ENCODE data around the gene SCNN1A. TPM values are rescaled to one million over a fixed set of nuclear protein-coding genes. Genes with fewer than 3 reads are reported as not detected.

Gene SCNN1A
- total RNA-seq, 2 donors from 2014 or later = 16.4 to 33.5 TPM

DNA sequence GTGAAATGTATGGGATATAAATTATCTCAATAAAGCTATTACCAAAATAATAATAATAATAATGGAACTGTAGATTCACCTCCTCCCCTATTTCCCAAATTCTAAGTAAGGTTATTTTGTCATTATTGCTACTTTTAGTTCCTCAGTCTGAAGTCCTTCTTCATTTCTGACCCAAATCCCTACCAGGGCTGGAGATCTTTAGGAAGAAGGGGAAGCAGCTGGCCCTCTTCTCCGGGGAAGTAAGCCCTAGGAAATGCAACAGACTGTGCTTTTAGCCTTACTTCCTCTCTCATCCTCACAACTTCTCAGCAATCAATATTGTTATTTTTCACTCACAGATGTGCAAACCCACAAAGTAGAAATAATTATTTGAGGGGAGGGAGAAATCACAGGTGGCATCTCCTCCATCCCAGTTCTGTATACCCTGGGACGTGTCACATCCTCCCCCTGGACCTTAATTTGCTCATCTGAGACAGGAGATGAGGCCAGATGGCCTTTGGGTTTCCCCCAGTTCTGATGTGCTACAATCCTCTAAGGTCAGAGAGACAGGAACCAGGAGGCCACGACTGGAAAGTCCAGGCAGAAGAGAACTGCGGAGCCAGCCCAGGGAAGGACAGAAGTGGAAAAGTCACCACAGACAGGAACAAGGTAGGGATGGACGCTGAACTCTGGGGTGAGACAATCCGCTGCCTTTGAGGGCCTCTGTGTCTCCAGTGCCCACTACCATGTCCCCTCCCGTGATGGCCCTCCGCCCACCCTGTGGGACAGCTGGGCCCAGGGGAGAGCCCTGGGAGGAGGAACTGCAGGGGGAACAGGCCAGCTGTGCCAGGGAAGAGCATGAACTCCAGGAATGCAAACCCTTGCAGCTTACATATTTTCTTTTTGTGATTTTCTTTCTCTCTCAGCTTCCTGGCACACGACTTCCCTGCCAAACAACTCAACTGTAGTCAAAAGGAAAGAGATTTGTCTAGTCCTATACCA lies 22.9 kb downstream of the SCNN1A start:
- Histone ChIP-seq H3K9me3 (no peaks in the 10 kb centered on the region), H3K27me3 (replicated peaks; ENCODE audit: insufficient read depth) (no peaks in the 10 kb centered on the region), H3K27ac (peak overlapping the region in 1 of 2 donors; percentile 27), H3K4me1 (ENCODE audit: control insufficient read depth in 1 of 2, low read depth in 2 of 2) (peaks cover 8 to 14% of the 10 kb centered on the region in 2 donors), H3K4me3 (no peak overlapping the region), H3K36me3 (no peaks in the 10 kb centered on the region)
- ATAC-seq (ENCODE audit: insufficient number of reproducible peaks, low FRiP score, low read depth) = no peak
- no peak for TF ChIP-seq CTCF (IDR thresholded peaks at IDR 0.05)
- DNase-seq (ENCODE audit: low spot score) = no peak

GRCh38 chr12:6351622-6352021 lies 23.7 kb downstream of the SCNN1A start:
- H3K27ac ChIP-seq = no peak overlapping the region
- no peaks in the 10 kb centered on the region for H3K36me3 ChIP-seq
- no peak for TF ChIP-seq CTCF (IDR thresholded peaks at IDR 0.05)
- DNase-seq (ENCODE audit: low spot score) (no peak), ATAC-seq (ENCODE audit: insufficient number of reproducible peaks, low FRiP score, low read depth) (no peak)
- H3K27me3 ChIP-seq (replicated peaks; ENCODE audit: insufficient read depth) = no peaks in the 10 kb centered on the region
- H3K4me3 ChIP-seq = no peak overlapping the region
- H3K4me1 ChIP-seq (ENCODE audit: control insufficient read depth in 1 of 2, low read depth in 2 of 2) = peaks cover 12 to 22% of the 10 kb centered on the region in 2 donors
- H3K9me3 ChIP-seq = no peaks in the 10 kb centered on the region

DNA sequence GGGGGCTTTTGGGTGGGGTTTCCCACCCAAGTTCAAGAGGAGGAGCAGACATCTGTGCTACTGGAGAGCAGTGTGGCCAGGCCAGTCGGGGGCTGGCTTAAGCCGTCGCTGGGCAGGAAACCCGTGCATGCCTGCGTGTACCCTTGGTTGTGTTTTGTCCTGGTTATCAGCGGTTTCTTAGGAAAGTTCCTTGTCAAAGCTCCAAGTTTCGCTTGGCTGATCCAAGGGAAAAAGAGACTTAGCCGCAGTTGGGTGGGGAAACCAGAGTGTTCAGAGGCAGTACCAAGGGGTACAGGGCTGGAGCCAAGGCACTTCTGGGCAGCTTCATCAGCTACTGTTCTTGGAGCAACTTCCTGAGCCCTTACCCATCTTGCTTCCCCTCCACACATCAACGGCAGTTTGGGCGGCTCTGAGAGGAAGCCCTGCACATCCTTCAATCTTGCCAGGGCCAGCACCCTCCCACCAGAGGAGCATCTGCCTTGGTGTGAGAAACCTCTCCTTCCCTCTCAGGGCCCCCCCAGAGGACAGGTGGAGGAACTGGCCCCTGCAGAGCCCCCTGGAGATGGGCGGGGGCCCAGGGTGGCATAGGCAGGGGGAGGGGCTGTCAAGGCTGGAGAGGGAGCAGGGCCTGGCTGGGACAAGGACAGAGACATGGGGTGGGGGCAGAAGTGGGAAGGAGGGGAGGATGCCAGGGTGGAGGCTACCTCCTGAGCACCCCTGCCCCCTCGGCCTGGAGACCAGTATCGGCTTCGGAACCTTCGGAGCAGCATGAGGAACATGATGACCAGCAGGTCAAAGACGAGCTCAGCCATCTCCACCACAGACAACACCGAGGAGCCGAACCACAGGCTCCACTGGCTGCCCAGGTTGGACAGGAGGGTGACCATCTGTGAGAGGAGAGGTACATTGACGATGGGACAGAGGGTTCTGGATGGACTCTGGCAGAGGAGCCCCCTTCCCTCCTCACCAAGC lies 27.7 kb downstream of the SCNN1A start:
- no peak for TF ChIP-seq CTCF (IDR thresholded peaks at IDR 0.05)
- peak; percentile 63 for DNase-seq (ENCODE audit: low spot score)
- no peaks in the 10 kb centered on the region for H3K27me3 ChIP-seq (replicated peaks; ENCODE audit: insufficient read depth)
- peak overlapping the region; percentile 47 for H3K4me3 ChIP-seq
- peak overlapping the region; percentile 98 to 99 for H3K27ac ChIP-seq
- peaks cover 21 to 59% of the 10 kb centered on the region in 2 donors for H3K4me1 ChIP-seq (ENCODE audit: control insufficient read depth in 1 of 2, low read depth in 2 of 2)
- H3K36me3 ChIP-seq = no peaks in the 10 kb centered on the region
- H3K9me3 ChIP-seq = no peaks in the 10 kb centered on the region
- peak; percentile 48 for ATAC-seq (ENCODE audit: insufficient number of reproducible peaks, low FRiP score, low read depth)

DNA sequence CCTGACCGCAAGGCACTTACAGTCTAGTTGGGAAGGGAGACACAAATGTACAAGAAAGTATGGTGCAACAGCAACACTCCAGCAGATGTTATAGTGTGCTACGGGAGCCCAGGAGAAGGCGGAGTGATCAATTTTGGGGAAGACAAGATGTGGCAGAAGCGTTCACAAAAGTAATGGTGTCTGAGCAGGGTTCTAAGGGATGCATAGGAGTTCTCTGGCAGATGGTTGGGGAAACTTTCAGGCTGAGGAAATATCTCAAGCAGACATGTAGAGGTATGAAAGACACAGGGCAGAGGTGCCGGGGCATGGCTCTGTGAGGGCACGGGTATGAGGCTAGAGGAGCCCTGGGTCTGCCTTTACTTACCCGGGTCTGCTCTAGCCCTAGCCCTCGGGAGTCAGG lies 28.4 kb downstream of the SCNN1A start:
- H3K4me1 ChIP-seq (ENCODE audit: control insufficient read depth in 1 of 2, low read depth in 2 of 2) = peaks cover 26 to 64% of the 10 kb centered on the region in 2 donors
- no peak for TF ChIP-seq CTCF (IDR thresholded peaks at IDR 0.05)
- no peaks in the 10 kb centered on the region for H3K27me3 ChIP-seq (replicated peaks; ENCODE audit: insufficient read depth)
- peak overlapping the region; percentile 47 for H3K4me3 ChIP-seq
- DNase-seq (ENCODE audit: low spot score) (no peak), ATAC-seq (ENCODE audit: insufficient number of reproducible peaks, low FRiP score, low read depth) (no peak)
- peak overlapping the region; percentile 98 to 99 for H3K27ac ChIP-seq
- H3K36me3 ChIP-seq = no peaks in the 10 kb centered on the region
- H3K9me3 ChIP-seq = no peaks in the 10 kb centered on the region
